Stimulated activated memory B cell treated with anti-CD40 and anti-IgM and Interleukin-4, amounts not matched to agents 10 μg/mL and 1 μg/mL and 100 μg/mL, for 72 hours (primary cell): ENCODE data around the gene IL12A.

Experiments used
- ATAC-seq: fragments of 150-1000 bp; cut with Tn5 transposase; 2 replicates; pipeline ENCODE4 v1.10.0; 2021
- H3K27ac Mint-ChIP-seq: one replicate; pipeline ENCODE4 v1.8.0; 2022; ENCODE audit warnings: mild to moderate bottlenecking, mixed read lengths
- H3K27me3 Mint-ChIP-seq: one replicate; pipeline ENCODE4 v1.8.0; 2022; ENCODE audit warnings: mixed read lengths
- H3K36me3 Mint-ChIP-seq: one replicate; pipeline ENCODE4 v1.8.0; 2022; ENCODE audit warnings: mixed read lengths
- H3K4me1 Mint-ChIP-seq: one replicate; pipeline ENCODE4 v1.8.0; 2022; ENCODE audit warnings: mixed read lengths
- H3K4me3 Mint-ChIP-seq: one replicate; pipeline ENCODE4 v1.8.0; 2022; ENCODE audit warnings: mild to moderate bottlenecking, moderate library complexity, mixed read lengths
- H3K9me3 Mint-ChIP-seq: one replicate; pipeline ENCODE4 v1.8.0; 2022; ENCODE audit warnings: mixed read lengths

Gene IL12A

DNA sequence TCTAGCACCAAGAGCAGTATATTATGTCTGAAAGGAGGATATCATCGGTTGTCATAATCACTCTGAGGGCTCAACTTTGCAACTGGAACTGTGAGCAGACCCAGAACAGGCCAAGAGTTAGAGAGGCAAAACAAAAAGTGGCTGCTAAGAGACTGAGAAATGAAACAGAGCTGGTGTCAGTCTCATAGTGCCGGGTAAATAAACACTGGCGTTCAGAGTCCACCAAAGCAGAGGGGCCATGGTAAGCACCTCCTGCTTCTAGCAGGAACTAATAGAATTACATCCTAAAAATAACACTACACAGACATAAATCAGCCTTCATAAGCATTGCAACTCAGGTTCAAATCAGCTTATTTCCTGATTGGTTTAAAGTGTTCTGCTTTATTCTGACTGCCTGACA is 10.3 kb upstream of the IL12A start:
- Mint-ChIP-seq H3K27me3 (peaks cover 31% of the 10 kb centered on the region), H3K9me3 (peaks cover 3% of the 10 kb centered on the region), H3K36me3 (no peaks in the 10 kb centered on the region), H3K27ac (no peak overlapping the region), H3K4me3 (no peak overlapping the region), H3K4me1 (no peaks in the 10 kb centered on the region)
- no peak for ATAC-seq

GRCh38 chr3:159978918-159979703 is 9.5 kb upstream of the IL12A start:
- H3K4me1 Mint-ChIP-seq: no peaks in the 10 kb centered on the region
- H3K27me3 Mint-ChIP-seq: peaks cover 29% of the 10 kb centered on the region
- no peak overlapping the region for H3K27ac Mint-ChIP-seq
- H3K9me3 Mint-ChIP-seq: peaks cover 3% of the 10 kb centered on the region
- no peak overlapping the region for H3K4me3 Mint-ChIP-seq
- no peak for ATAC-seq
- H3K36me3 Mint-ChIP-seq: no peaks in the 10 kb centered on the region

- Mint-ChIP-seq H3K4me3 (no peak overlapping the region), H3K27me3 (peaks cover 17% of the 10 kb centered on the region), H3K27ac (no peak overlapping the region), H3K36me3 (no peaks in the 10 kb centered on the region), H3K9me3 (peaks cover 3% of the 10 kb centered on the region), H3K4me1 (peaks cover 5% of the 10 kb centered on the region)
- ATAC-seq: no peak
Observed at GRCh38 chr3:159982442-159982974, 6.1 kb upstream of the IL12A start.

- H3K4me3 Mint-ChIP-seq: no peak overlapping the region
- no peaks in the 10 kb centered on the region for H3K9me3 Mint-ChIP-seq
- H3K4me1 Mint-ChIP-seq: peaks cover 38% of the 10 kb centered on the region
- H3K27me3 Mint-ChIP-seq: no peaks in the 10 kb centered on the region
- H3K27ac Mint-ChIP-seq: peak overlapping the region; percentile 86
- H3K36me3 Mint-ChIP-seq: peaks cover 5% of the 10 kb centered on the region
- ATAC-seq: no peak
Observed at GRCh38 chr3:159987291-159987711, 1.3 kb upstream of the IL12A start.

GRCh38 chr3:159989973-159990846 is 1.6 kb downstream of the IL12A start:
- Mint-ChIP-seq H3K27ac (peak overlapping the region; percentile 86), H3K9me3 (no peaks in the 10 kb centered on the region)

DNA sequence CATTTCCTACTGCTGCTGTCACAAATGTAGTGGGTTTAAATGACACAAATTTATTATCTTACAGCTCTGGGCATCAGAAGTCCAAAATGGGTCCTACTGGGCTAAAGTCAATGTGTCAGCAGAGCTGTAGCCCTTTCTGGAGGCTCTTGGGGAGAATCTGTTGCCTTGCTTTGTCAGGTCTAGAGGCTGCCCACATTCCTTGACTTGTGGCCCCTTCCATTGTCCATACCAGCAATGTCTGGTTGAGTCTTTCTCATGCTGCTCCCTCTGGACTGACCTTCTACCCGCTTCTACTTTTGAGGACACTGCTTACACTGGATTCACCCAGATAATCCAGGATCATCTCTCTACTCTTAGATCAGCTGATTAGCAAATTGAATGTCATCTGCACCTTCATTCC is 3.0 kb downstream of the IL12A start:
- no peak overlapping the region for H3K4me3 Mint-ChIP-seq
- H3K27ac Mint-ChIP-seq: peak overlapping the region; percentile 57
- H3K4me1 Mint-ChIP-seq: peaks cover 43% of the 10 kb centered on the region
- H3K36me3 Mint-ChIP-seq: peaks cover 10% of the 10 kb centered on the region
- ATAC-seq: no peak
- H3K27me3 Mint-ChIP-seq: no peaks in the 10 kb centered on the region
- no peaks in the 10 kb centered on the region for H3K9me3 Mint-ChIP-seq

More at GRCh38 chr3:159989973-159990846, 1.6 kb downstream of the IL12A start:
- Mint-ChIP-seq H3K4me1 (peaks cover 43% of the 10 kb centered on the region), H3K27me3 (no peaks in the 10 kb centered on the region), H3K36me3 (peaks cover 9% of the 10 kb centered on the region), H3K4me3 (peak overlapping the region; percentile 7)
- ATAC-seq: no peak

GRCh38 chr3:159992589-159992988 is 4.0 kb downstream of the IL12A start:
- Mint-ChIP-seq H3K27ac (peak overlapping the region; percentile 57), H3K4me1 (peaks cover 37% of the 10 kb centered on the region), H3K9me3 (no peaks in the 10 kb centered on the region), H3K4me3 (no peak overlapping the region), H3K27me3 (no peaks in the 10 kb centered on the region), H3K36me3 (peaks cover 15% of the 10 kb centered on the region)
- no peak for ATAC-seq

DNA sequence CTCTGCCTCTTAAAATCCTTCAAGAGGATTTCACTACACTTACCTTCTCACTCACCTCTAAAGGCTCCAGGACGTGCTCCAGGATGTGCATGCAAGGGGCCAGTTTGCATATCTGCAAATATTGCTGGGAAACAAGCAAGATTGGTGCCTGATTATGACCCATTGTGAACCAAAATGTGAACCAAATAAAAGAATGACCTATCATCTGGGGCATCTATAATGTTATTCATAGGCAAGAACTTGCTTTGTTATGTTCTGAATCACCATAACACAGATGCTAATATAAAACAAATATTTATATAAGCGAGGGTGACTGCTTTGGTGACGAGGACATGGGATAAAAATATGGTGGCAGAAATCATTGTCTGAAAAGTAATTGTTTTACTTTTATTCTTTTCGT is 5.5 kb downstream of the IL12A start:
- H3K27ac Mint-ChIP-seq: no peak overlapping the region

GRCh38 chr3:159995091-159995490 is 6.5 kb downstream of the IL12A start:
- Mint-ChIP-seq H3K4me3 (no peak overlapping the region), H3K27ac (no peak overlapping the region), H3K27me3 (no peaks in the 10 kb centered on the region), H3K36me3 (peaks cover 15% of the 10 kb centered on the region), H3K4me1 (peaks cover 14% of the 10 kb centered on the region), H3K9me3 (no peaks in the 10 kb centered on the region)
- no peak for ATAC-seq

More for the DNA sequence above, 5.5 kb downstream of the IL12A start:
- peaks cover 21% of the 10 kb centered on the region for H3K4me1 Mint-ChIP-seq
- no peaks in the 10 kb centered on the region for H3K9me3 Mint-ChIP-seq
- no peak overlapping the region for H3K4me3 Mint-ChIP-seq
- no peak for ATAC-seq
- H3K27me3 Mint-ChIP-seq: no peaks in the 10 kb centered on the region
- peaks cover 15% of the 10 kb centered on the region for H3K36me3 Mint-ChIP-seq

- H3K27me3 Mint-ChIP-seq: no peaks in the 10 kb centered on the region
- H3K9me3 Mint-ChIP-seq: no peaks in the 10 kb centered on the region
- H3K4me3 Mint-ChIP-seq: no peak overlapping the region
- H3K36me3 Mint-ChIP-seq: peaks cover 15% of the 10 kb centered on the region
- H3K27ac Mint-ChIP-seq: no peak overlapping the region
- ATAC-seq: no peak
- H3K4me1 Mint-ChIP-seq: peaks cover 10% of the 10 kb centered on the region
Observed at GRCh38 chr3:159996018-159996417, 7.4 kb downstream of the IL12A start.

DNA sequence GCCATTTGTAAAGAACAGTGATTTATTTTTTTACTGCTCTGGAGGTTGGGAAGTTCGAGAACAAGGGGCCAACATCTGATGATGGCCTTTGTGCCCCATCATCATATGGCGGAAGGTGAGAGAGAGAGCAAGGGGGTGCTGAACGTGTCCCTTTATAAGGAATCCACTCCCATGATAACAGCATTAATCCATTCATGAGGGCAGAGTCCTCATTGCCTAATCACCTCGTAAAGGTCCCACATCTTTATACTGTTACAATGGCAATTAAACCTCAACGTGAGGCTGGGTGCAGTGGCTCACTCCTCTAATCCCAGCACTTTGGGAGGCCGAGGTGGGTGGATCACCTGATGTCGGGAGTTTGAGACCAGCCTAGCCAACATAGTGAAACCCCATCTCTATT is 8.3 kb downstream of the IL12A start:
- ATAC-seq: no peak
- H3K4me3 Mint-ChIP-seq: no peak overlapping the region
- no peak overlapping the region for H3K27ac Mint-ChIP-seq
- H3K9me3 Mint-ChIP-seq: no peaks in the 10 kb centered on the region
- peaks cover 9% of the 10 kb centered on the region for H3K4me1 Mint-ChIP-seq
- H3K27me3 Mint-ChIP-seq: no peaks in the 10 kb centered on the region
- peaks cover 13% of the 10 kb centered on the region for H3K36me3 Mint-ChIP-seq

DNA sequence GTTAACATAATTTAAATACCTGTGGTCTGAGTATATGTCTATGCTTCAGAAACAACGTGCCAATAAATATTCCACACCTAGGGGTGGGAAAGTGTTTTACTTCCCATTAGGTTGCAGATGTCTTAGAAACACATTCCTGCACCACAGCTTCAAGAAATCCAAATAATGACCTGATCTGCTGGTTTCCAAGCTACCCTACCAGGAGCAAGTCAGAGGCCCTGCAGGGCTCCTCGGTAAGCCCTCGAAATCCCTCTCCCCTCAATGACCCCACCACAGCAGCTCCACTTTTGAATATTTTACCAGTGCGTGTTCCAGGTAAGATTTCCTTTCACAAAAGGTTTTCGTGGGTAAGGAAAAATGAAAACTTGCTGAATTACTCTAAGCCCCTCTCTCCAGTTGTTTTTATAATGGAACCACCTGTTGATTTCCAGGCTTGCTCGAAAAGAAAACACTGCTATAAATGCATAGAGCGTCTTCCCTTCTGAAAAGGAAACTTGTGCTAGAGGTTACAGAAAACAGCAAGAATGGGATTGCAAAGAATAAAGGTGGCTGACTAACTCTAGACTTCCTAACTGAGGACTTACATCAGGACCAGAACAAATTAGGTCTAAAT is 12.6 kb downstream of the IL12A start:
- no peak for ATAC-seq
- Mint-ChIP-seq H3K9me3 (no peaks in the 10 kb centered on the region), H3K4me1 (peaks cover 6% of the 10 kb centered on the region), H3K4me3 (no peak overlapping the region), H3K27ac (no peak overlapping the region), H3K36me3 (peaks cover 5% of the 10 kb centered on the region), H3K27me3 (no peaks in the 10 kb centered on the region)

GRCh38 chr3:160001850-160002623 is 13.4 kb downstream of the IL12A start:
- Mint-ChIP-seq H3K27ac (no peak overlapping the region), H3K4me3 (no peak overlapping the region), H3K4me1 (peaks cover 12% of the 10 kb centered on the region), H3K27me3 (no peaks in the 10 kb centered on the region), H3K36me3 (peaks cover under 1% of the 10 kb centered on the region), H3K9me3 (no peaks in the 10 kb centered on the region)
- ATAC-seq: no peak

GRCh38 chr3:160003520-160004128 is 15.0 kb downstream of the IL12A start:
- Mint-ChIP-seq H3K4me3 (no peak overlapping the region), H3K36me3 (no peaks in the 10 kb centered on the region), H3K9me3 (no peaks in the 10 kb centered on the region), H3K27ac (no peak overlapping the region), H3K27me3 (no peaks in the 10 kb centered on the region), H3K4me1 (peaks cover 12% of the 10 kb centered on the region)
- ATAC-seq: peak; percentile 83
